Smooth muscle cell (in vitro differentiated cells): Measurements from ENCODE around the gene SMCR8. TPM values are rescaled to one million over a fixed set of nuclear protein-coding genes. Genes with fewer than 3 reads are reported as not detected.

ENCODE experiments used
- DNase-seq: peaks from one replicate; lab custom pipeline; 2025; ENCODE audit not compliant: unreplicated experiment; lab: John Stamatoyannopoulos, UW
- H2AFZ ChIP-seq: fragments of 200-600 bp; sonication (generic); 2 replicates; pipeline ENCODE4 v1.6.0; 2016; ENCODE audit warnings: antibody characterized with exemption, low read depth, mild to moderate bottlenecking
- H3F3A ChIP-seq: fragments of 200-600 bp; sonication (generic); 2 replicates; pipeline ENCODE4 v1.6.0; 2017; ENCODE audit warnings: antibody characterized with exemption, low read depth
- H3K27ac ChIP-seq: fragments of 200-600 bp; sonication (generic); 2 replicates; pipeline ENCODE4 v1.5.1; 2016; ENCODE audit warnings: low read depth, mild to moderate bottlenecking
- H3K27me3 ChIP-seq: fragments of 200-600 bp; sonication (generic); 2 replicates; pipeline ENCODE4 v1.6.1; 2016; ENCODE audit warnings: low read depth, mild to moderate bottlenecking
- H3K36me3 ChIP-seq: fragments of 200-600 bp; sonication (generic); 2 replicates; pipeline ENCODE4 v1.5.1; 2016; ENCODE audit warnings: low read depth
- H3K4me1 ChIP-seq: fragments of 200-600 bp; sonication (generic); 2 replicates; pipeline ENCODE4 v1.5.1; 2016; ENCODE audit warnings: low read depth
- H3K4me2 ChIP-seq: fragments of 200-600 bp; sonication (generic); 2 replicates; pipeline ENCODE4 v1.6.0; 2016; ENCODE audit warnings: mild to moderate bottlenecking
- H3K4me3 ChIP-seq: fragments of 200-600 bp; sonication (generic); 2 replicates; pipeline ENCODE4 v1.5.1; 2016; ENCODE audit warnings: mild to moderate bottlenecking
- H3K79me2 ChIP-seq: fragments of 200-600 bp; sonication (generic); 2 replicates; pipeline ENCODE4 v1.6.0; 2016; ENCODE audit warnings: low read depth, mild to moderate bottlenecking
- H3K9ac ChIP-seq: fragments of 200-600 bp; sonication (generic); 2 replicates; pipeline ENCODE4 v1.6.0; 2016; ENCODE audit warnings: low read depth
- H3K9me3 ChIP-seq: fragments of 200-600 bp; sonication (generic); replicated peaks from 2 replicates; pipeline ENCODE4 v1.5.1; 2016; ENCODE audit warnings: low read depth
- H4K20me1 ChIP-seq: fragments of 200-600 bp; sonication (generic); 2 replicates; pipeline ENCODE4 v1.6.0; 2016; ENCODE audit warnings: low read depth
- WGBS: methylation state at CpG from one replicate; pipeline ENCODE4 v1.1.7; 2016; ENCODE audit warnings: low lambda C conversion rate; 5-methylcytosine and 5-hydroxymethylcytosine counted together
- polyA plus RNA-seq: library from polyadenylated mRNA; unstranded; fragments of >200 nt; fragmentation: Nextera tagmentation; extraction: Ambion mirVana; gene quantifications from 2 replicates; pipeline ENCODE4 v1.2.1, GENCODE V29; 2016
- total RNA-seq: library from RNA; depleted of rRNA; stranded (reverse); fragments of >200 nt; gene quantifications from 2 replicates; pipeline ENCODE4 v1.2.3, GENCODE V29; 2014
- TF ChIP-seq, protein P1 (sequence below): fragments of 200-600 bp; sonication (generic); IDR thresholded peaks from 2 replicates; pipeline ENCODE4 v1.5.1; 2017; ENCODE audit warnings: borderline replicate concordance, mild to moderate bottlenecking, antibody characterized with exemption; ENCODE audit not compliant: insufficient read depth, poor library complexity, severe bottlenecking

SMCR8 gene
- total and polyA plus RNA-seq, 2 experiments from 2014 or later = 3.3 to 12.6 TPM

DNA sequence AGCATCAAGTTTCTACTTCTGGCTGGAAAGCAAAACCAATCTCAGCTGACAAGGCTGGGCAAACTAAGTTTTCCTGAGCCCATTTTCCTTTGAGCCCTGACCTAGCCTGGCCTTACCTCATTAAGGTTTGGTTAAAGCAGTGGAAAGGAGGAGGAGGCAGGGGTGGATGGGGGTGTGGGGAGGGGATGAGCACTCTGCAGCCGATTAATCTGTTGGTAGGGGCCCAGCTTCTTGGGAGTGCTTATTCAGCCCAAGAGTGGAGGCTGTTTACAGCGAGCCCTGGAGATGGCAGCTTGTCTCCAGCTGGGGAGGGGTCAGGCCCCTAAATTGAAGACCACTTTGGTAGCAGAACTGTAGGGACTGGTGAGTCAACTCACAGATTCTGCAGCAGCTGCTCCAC is 12.0 kb downstream of the SMCR8 start:
- 70% methylated on average over 2 of the region's 2 CpGs for WGBS
- H3K36me3 ChIP-seq = peaks cover 5% of the 10 kb centered on the region
- H3K9ac ChIP-seq = no peak overlapping the region
- H3K27me3 ChIP-seq = no peaks in the 10 kb centered on the region
- H3K9me3 ChIP-seq = no peaks in the 10 kb centered on the region
- H3K27ac ChIP-seq = no peak overlapping the region
- no peak overlapping the region for H3K4me3 ChIP-seq
- no peak for DNase-seq
- TF ChIP-seq, protein P1, sequence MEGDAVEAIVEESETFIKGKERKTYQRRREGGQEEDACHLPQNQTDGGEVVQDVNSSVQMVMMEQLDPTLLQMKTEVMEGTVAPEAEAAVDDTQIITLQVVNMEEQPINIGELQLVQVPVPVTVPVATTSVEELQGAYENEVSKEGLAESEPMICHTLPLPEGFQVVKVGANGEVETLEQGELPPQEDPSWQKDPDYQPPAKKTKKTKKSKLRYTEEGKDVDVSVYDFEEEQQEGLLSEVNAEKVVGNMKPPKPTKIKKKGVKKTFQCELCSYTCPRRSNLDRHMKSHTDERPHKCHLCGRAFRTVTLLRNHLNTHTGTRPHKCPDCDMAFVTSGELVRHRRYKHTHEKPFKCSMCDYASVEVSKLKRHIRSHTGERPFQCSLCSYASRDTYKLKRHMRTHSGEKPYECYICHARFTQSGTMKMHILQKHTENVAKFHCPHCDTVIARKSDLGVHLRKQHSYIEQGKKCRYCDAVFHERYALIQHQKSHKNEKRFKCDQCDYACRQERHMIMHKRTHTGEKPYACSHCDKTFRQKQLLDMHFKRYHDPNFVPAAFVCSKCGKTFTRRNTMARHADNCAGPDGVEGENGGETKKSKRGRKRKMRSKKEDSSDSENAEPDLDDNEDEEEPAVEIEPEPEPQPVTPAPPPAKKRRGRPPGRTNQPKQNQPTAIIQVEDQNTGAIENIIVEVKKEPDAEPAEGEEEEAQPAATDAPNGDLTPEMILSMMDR = no peak
- no peaks in the 10 kb centered on the region for H3K4me1 ChIP-seq
- H4K20me1 ChIP-seq = peaks cover 19% of the 10 kb centered on the region
- H3K4me2 ChIP-seq = no peak overlapping the region
- H2AFZ ChIP-seq = no peak overlapping the region
- H3K79me2 ChIP-seq = no peaks in the 10 kb centered on the region
- no peaks in the 10 kb centered on the region for H3F3A ChIP-seq

DNA sequence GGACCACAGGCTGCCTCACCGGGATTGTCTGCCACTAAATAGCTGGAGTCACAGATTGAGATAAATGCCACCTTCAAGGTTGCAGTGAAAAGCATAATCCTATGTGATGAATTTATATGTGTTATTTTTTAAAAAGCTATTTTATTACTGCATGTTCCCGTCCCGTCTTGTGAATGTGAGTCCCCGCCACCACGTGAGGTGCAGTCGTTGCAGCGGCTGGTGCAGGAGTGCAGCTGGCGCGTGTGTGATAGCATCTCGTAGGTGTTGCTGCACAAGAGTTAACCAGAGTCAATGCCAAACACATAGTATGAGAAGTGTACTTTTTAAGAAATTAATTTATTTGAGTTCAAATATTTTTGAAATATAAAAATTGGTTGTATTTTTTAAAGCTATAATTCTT is 12.5 kb downstream of the SMCR8 start:
- 96% methylated on average over 10 of the region's 10 CpGs for WGBS
- Histone ChIP-seq H2AFZ (no peak overlapping the region), H4K20me1 (peaks cover 15% of the 10 kb centered on the region), H3K27ac (no peak overlapping the region), H3F3A (no peaks in the 10 kb centered on the region), H3K79me2 (no peaks in the 10 kb centered on the region), H3K9ac (no peak overlapping the region), H3K4me3 (no peak overlapping the region), H3K9me3 (no peaks in the 10 kb centered on the region), H3K4me1 (no peaks in the 10 kb centered on the region), H3K27me3 (no peaks in the 10 kb centered on the region), H3K4me2 (no peak overlapping the region), H3K36me3 (peaks cover 4% of the 10 kb centered on the region)
- DNase-seq = no peak
- TF ChIP-seq, protein P1 = no peak

GRCh38 chr17:18328643-18329204 is 13.6 kb downstream of the SMCR8 start:
- H2AFZ ChIP-seq = no peak overlapping the region
- H3K4me2 ChIP-seq = no peak overlapping the region
- no peaks in the 10 kb centered on the region for H3K9me3 ChIP-seq
- no peaks in the 10 kb centered on the region for H3F3A ChIP-seq
- H3K4me1 ChIP-seq = no peaks in the 10 kb centered on the region
- no peak for DNase-seq
- no peak overlapping the region for H3K9ac ChIP-seq
- H3K4me3 ChIP-seq = no peak overlapping the region
- no peak overlapping the region for H3K27ac ChIP-seq
- no peaks in the 10 kb centered on the region for H3K79me2 ChIP-seq
- WGBS = 100% methylated on average over 9 of the region's 9 CpGs
- no peaks in the 10 kb centered on the region for H3K36me3 ChIP-seq
- TF ChIP-seq, protein P1 = no peak
- H4K20me1 ChIP-seq = peaks cover 14% of the 10 kb centered on the region
- no peaks in the 10 kb centered on the region for H3K27me3 ChIP-seq

DNA sequence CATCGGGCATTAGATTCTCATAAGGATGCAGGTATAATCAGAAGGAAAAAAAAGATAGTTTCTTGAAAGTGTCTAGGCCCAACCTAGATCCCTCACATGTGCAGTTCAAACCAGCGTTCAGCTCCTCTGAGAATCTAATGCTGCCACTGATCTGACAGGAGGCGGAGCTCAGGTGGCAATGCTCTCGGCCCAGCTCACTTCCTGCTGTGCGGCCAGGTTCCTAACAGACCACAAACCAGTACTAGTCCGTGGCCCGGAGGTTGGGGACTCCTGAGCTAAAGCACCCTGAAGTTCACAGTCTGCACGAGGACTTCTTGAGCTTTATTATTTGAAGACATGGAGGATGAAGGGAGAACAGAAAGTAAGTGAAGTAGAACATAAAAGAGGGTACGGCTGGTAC is 16.8 kb downstream of the SMCR8 start:
- no peak overlapping the region for H3K27ac ChIP-seq
- H3K9ac ChIP-seq = no peak overlapping the region
- H3K4me1 ChIP-seq = no peaks in the 10 kb centered on the region
- no peak overlapping the region for H3K4me3 ChIP-seq
- H4K20me1 ChIP-seq = peaks cover 7% of the 10 kb centered on the region
- no peaks in the 10 kb centered on the region for H3K9me3 ChIP-seq
- H2AFZ ChIP-seq = no peak overlapping the region
- no peaks in the 10 kb centered on the region for H3K79me2 ChIP-seq
- H3K4me2 ChIP-seq = no peak overlapping the region
- no peaks in the 10 kb centered on the region for H3F3A ChIP-seq
- no peak for DNase-seq
- H3K27me3 ChIP-seq = no peaks in the 10 kb centered on the region
- no peaks in the 10 kb centered on the region for H3K36me3 ChIP-seq
- 99% methylated on average over 9 of the region's 9 CpGs for WGBS
- TF ChIP-seq, protein P1 = no peak
